DOHH2 (cell line): ENCODE data around the gene SPATA12.

Source experiments
- H3F3A ChIP-seq: fragments of 200-600 bp; sonication (generic), shearing (Covaris generic); 2 replicates; pipeline ENCODE4 v1.6.0; 2016; ENCODE audit warnings: antibody characterized with exemption, mild to moderate bottlenecking; ENCODE audit not compliant: control insufficient read depth, insufficient read depth
- H3K27ac ChIP-seq: fragments of 200-600 bp; sonication (generic); 2 replicates; pipeline ENCODE4 v1.5.1; 2014; ENCODE audit warnings: low read depth, mild to moderate bottlenecking, low read length, moderate library complexity
- H3K27me3 ChIP-seq: fragments of 200-600 bp; sonication (generic); 2 replicates; pipeline ENCODE4 v1.6.1; 2014; ENCODE audit warnings: mild to moderate bottlenecking, low read length, mixed read lengths; ENCODE audit not compliant: control insufficient read depth
- H3K36me3 ChIP-seq: fragments of 200-600 bp; sonication (generic); 2 replicates; pipeline ENCODE4 v1.6.1; 2014; ENCODE audit warnings: mild to moderate bottlenecking, low read length, moderate library complexity, mixed read lengths; ENCODE audit not compliant: control insufficient read depth
- H3K4me1 ChIP-seq: fragments of 200-600 bp; sonication (generic); 2 replicates; pipeline ENCODE4 v1.6.1; 2014; ENCODE audit warnings: mild to moderate bottlenecking, low read length, mixed read lengths; ENCODE audit not compliant: control insufficient read depth
- H3K4me2 ChIP-seq: fragments of 200-600 bp; sonication (generic); 2 replicates; pipeline ENCODE4 v1.6.0; 2014; ENCODE audit warnings: mild to moderate bottlenecking, low read length, moderate library complexity
- H3K4me3 ChIP-seq: fragments of 200-600 bp; sonication (generic); 2 replicates; pipeline ENCODE4 v1.5.1; 2014; ENCODE audit warnings: mild to moderate bottlenecking, low read length, mixed read lengths
- H3K79me2 ChIP-seq: fragments of 200-600 bp; sonication (generic); 2 replicates; pipeline ENCODE4 v1.6.1; 2014; ENCODE audit warnings: mild to moderate bottlenecking, low read length, mixed read lengths; ENCODE audit not compliant: control insufficient read depth
- H3K9me2 ChIP-seq: fragments of 200-600 bp; sonication (generic); replicated peaks from 2 replicates; pipeline ENCODE4 v1.6.1; 2014; ENCODE audit warnings: mild to moderate bottlenecking, low read length, mixed read lengths; ENCODE audit not compliant: control insufficient read depth
- H3K9me3 ChIP-seq: fragments of 200-600 bp; sonication (generic); 2 replicates; pipeline ENCODE4 v1.6.1; 2014; ENCODE audit warnings: antibody characterized with exemption, low read length, mixed read lengths; ENCODE audit not compliant: control insufficient read depth, insufficient read depth
- H4K20me1 ChIP-seq: fragments of 200-600 bp; sonication (generic); 2 replicates; pipeline ENCODE4 v1.6.0; 2014; ENCODE audit warnings: low read depth, mild to moderate bottlenecking, antibody characterized with exemption, low read length, moderate library complexity; ENCODE audit not compliant: control insufficient read depth, insufficient read depth
- CTCF ChIP-seq: fragments of 200-600 bp; sonication (generic); IDR thresholded peaks from one replicate; pipeline ENCODE4 v1.5.1; 2014; ENCODE audit warnings: antibody characterized with exemption, mild to moderate bottlenecking, low read depth, low read length; ENCODE audit not compliant: poor library complexity, severe bottlenecking
- EZH2phosphoT487 ChIP-seq: fragments of 200-600 bp; sonication (generic); IDR thresholded peaks from 2 replicates; pipeline ENCODE4 v1.6.1; 2017; ENCODE audit warnings: borderline replicate concordance, mild to moderate bottlenecking, antibody characterized with exemption, low read length, moderate library complexity, mixed read lengths

SPATA12 gene

DNA sequence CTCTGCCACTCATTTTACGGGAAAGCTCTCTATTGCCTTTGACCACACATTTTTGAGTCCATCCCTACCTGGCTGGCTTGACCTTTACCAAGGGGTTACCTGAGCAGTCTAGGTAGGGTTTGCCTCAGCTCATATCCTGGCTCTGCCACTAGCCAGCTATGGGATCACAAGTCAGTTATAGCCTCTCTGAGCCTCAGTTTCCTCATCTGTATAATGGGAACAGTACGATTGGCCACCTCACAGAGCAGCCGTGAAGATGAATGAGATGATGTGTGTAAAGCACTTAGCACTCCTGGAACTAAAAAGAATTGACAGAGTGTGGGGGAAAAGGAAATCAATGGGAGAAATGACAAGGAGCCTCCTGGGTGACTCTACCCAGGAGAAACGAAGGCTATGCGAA, 28.0 kb downstream of the SPATA12 start:
- Histone ChIP-seq H3K79me2 (no peaks in the 10 kb centered on the region), H3F3A (no peaks in the 10 kb centered on the region), H4K20me1 (no peaks in the 10 kb centered on the region), H3K27me3 (peaks cover 12% of the 10 kb centered on the region), H3K27ac (no peak overlapping the region), H3K4me2 (no peak overlapping the region), H3K4me3 (no peak overlapping the region), H3K9me3 (no peaks in the 10 kb centered on the region), H3K9me2 (no peaks in the 10 kb centered on the region), H3K4me1 (no peaks in the 10 kb centered on the region), H3K36me3 (no peaks in the 10 kb centered on the region)
- TF ChIP-seq CTCF: no peak
- TF ChIP-seq EZH2phosphoT487: no peak

- Histone ChIP-seq H3K4me3 (no peak overlapping the region), H3K9me3 (no peaks in the 10 kb centered on the region), H3K27me3 (peaks cover 12% of the 10 kb centered on the region), H3K36me3 (no peaks in the 10 kb centered on the region), H4K20me1 (no peaks in the 10 kb centered on the region), H3K27ac (no peak overlapping the region), H3F3A (no peaks in the 10 kb centered on the region), H3K79me2 (no peaks in the 10 kb centered on the region), H3K4me2 (no peak overlapping the region), H3K9me2 (no peaks in the 10 kb centered on the region), H3K4me1 (no peaks in the 10 kb centered on the region)
- TF ChIP-seq CTCF (no peak), EZH2phosphoT487 (no peak)
These were observed 28.6 kb downstream of the SPATA12 start for GRCh38 chr3:57089043-57089442.

GRCh38 chr3:57091521-57092273, 31.2 kb downstream of the SPATA12 start:
- no peaks in the 10 kb centered on the region for H4K20me1 ChIP-seq
- TF ChIP-seq EZH2phosphoT487 (no peak), CTCF (no peak)
- H3K4me1 ChIP-seq: no peaks in the 10 kb centered on the region
- no peak overlapping the region for H3K27ac ChIP-seq
- H3K79me2 ChIP-seq: no peaks in the 10 kb centered on the region
- H3K9me3 ChIP-seq: no peaks in the 10 kb centered on the region
- H3K4me2 ChIP-seq: no peak overlapping the region
- H3K4me3 ChIP-seq: no peak overlapping the region
- H3F3A ChIP-seq: no peaks in the 10 kb centered on the region
- H3K9me2 ChIP-seq: no peaks in the 10 kb centered on the region
- H3K36me3 ChIP-seq: no peaks in the 10 kb centered on the region
- H3K27me3 ChIP-seq: peaks cover 15% of the 10 kb centered on the region
